Measurements from ENCODE around the gene SH3RF3.

SH3RF3 gene

DNA sequence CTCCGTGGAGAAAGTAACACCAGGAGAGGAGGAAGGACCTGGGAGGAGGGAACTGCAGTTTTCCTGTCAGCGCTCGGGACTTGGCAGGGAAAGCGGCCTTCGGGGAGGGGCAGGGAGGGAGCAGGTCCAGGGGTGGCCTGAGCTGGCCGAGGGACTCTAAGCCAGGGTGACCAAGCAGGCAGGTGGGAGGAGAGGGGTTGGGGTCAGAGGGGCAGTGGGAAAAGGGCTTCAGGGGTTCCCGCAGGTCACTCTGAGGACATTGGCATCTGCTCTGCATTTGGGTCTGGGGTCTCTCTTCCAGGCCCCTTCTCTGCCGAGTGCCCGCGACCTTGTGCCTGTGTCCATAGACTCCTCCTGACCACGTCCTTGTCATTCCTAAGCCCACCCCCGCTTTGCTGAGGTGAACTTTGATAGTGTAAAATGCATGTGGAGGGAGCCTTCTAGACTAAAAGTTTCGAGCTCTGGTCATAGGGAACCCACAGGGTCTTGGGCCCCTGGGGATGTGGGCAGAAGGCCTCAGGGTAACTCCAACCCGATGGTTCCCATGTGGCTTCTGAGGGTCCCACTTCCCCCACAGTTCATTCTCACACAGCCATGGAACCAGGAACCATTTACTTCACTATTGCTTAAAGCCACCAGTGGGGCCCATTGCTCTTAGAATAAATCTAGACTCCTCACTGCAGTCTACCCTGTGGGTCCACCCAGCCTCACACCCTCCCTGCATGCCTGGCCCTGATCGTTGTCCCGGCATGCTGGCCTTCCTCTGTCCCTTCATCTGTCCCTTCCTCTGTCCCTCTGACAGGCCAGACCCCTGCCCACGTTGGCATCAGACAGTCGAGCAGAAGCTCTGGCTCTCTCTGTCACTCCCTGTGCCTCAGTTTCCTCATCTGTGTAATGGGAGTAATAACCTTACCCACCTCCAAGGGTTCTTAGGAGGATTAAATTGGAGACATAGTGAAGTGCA, 255.6 kb downstream of the SH3RF3 start:
- no peak for DNase-seq

DNA sequence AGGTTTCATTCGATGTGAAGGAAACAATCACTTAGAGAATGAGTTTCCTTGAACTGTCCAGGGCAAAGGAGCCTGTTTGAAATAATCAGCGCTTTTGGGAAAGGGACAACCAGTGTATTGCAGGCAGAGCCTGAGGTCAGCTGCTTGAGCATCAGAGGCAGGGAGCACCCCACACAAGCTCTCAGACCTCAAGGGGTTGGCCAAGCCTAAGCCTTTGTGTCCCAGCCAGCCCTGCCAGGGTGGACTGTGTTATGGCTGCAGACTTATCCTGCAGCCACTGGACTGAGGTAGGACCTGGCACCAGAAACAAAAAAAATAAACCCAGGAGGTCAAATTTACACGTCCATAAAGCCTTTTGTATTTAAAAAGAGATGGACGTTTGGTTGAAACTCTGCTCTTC, 256.5 kb downstream of the SH3RF3 start:
- no peak for DNase-seq

GRCh38 chr2:109386004-109386695, 257.1 kb downstream of the SH3RF3 start:
- DNase-seq = no peak

DNA sequence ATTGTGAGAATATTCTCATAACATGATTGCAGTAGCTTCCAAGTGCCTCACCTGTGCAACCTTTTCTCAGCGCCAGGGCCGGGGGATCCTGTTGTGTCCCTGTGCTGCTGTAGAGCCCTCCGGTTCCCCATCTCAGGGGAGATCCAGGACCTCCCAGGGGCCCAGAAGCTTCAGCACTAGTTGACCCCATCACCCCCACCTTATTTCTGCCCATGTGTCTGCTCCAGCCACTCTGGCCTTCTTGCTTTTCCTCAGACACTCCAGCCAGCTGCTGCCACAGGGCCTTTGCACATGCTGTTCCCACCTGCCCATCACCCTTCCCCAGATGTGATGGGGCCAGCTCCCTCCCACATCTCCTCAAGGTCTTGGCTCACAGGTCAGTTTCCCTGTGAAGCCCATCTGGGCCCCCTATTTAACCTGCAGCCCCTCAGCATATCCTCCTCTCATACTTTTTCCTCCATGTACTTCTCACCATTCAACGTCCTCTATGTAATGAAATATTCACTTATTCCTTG, 258.3 kb downstream of the SH3RF3 start:
- no peak for DNase-seq

DNA sequence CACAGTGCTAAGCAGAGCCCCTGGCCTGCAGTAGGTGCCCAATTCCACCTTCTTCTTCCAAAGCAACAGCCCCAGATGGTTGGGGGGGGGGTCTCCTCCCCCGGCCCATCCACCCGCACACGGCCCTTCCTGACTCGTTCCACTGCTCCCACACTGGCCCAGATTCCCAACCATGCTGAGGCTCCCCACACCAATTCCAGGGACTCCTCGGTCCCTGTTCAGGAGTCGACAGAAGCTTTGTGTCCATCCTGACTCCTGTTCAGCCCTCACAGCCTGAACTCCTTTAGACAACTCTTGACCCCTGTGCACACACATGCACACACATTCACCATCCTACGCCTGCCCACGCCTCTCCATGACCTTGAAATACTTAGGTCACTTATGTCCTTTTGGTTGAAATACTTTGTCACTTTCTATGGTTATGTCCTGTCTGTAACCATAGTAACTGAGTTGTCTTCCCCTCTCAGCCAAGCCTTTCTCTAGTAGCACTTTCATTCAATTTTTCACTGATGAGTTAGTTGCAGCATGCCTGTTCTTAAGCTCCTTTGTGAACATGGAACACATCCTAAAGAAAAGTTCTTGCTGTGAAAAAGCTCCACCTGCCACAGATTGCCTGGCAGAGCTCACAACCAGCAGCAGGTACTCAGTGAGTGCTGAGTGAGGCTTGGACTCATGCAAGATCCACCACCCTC, 258.9 kb downstream of the SH3RF3 start:
- DNase-seq = no peak

DNA sequence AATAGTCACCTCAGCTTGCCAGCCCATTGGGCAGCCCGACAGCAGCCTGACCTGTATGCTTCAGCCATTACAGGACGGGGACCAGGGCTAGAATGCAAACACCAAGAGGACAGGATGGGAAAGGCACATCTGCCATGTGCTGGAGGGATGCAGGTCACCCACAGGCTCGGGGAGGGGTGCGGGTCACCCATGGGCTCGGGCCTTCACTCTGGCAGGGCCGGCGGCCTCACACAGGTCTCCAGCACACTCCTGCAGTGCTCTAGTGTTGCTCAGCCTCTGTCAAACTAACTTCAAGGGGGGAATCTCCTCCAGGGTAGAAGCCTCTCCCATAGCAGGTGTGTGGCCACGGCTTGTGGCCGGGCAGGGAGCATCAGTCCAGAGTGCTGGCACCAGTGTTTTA, 262.2 kb downstream of the SH3RF3 start:
- no peak for DNase-seq

GRCh38 chr2:109392140-109392539, 263.1 kb downstream of the SH3RF3 start:
- no peak for DNase-seq

GRCh38 chr2:109392816-109393661, 264.0 kb downstream of the SH3RF3 start:
- no peak for DNase-seq

DNA sequence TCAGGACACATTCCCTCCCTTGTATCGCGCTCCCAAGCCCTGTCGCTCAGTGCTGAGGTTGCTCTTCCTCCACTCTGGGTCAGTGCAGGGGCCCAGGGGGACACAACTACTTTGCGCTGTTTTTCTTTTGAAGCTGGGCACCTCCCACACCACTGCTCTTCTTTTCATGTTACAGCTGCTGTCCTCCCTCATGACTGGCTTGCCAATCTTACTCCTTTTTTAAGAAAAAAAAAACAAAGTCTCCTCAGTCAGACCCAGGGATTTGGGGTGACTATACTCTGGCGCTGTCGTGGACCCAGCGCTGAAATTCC, 264.6 kb downstream of the SH3RF3 start:
- no peak for DNase-seq

GRCh38 chr2:109395494-109396201, 266.6 kb downstream of the SH3RF3 start:
- DNase-seq = no peak

GRCh38 chr2:109396202-109397180, 267.5 kb downstream of the SH3RF3 start:
- no peak for DNase-seq

DNA sequence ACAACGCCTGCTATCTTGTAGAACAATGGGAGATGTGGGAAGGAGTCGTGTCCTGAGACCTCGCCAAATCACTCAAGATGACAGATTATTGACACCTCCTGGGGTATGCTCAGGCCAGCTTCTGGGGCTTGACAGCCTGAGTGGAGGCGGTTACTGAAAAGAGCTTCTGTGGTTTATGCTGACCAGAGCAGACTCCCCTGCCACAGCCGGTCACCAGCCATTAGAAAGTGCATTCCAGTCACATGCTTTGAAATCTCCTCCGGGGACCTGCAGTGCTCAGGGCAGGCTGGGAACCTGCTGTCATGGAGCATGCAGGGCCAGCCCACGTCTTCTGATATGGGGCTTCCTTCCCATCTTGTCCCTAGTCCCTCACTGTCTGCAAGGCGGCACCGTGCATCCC, 268.9 kb downstream of the SH3RF3 start:
- no peak for DNase-seq

- no peak for DNase-seq
Measured at GRCh38 chr2:109398366-109399015, 269.5 kb downstream of the SH3RF3 start.

GRCh38 chr2:109399066-109399465, 270.1 kb downstream of the SH3RF3 start:
- no peak for DNase-seq

DNA sequence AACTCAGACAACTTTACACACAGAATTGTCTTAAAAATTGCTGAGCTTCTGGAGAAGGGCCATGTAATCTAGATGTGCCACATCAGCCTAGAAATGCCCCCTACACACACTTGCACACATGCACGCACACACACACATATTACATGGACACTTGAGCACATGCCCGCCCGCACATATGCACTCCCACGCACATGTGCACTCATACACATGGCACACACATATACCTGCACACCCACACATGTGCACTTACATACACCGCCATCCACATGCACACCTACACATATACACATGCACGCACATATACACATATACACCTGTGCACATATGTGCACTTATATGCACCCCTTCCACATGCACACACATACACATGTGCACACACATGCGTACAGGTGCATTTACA, 271.1 kb downstream of the SH3RF3 start:
- DNase-seq = no peak

DNA sequence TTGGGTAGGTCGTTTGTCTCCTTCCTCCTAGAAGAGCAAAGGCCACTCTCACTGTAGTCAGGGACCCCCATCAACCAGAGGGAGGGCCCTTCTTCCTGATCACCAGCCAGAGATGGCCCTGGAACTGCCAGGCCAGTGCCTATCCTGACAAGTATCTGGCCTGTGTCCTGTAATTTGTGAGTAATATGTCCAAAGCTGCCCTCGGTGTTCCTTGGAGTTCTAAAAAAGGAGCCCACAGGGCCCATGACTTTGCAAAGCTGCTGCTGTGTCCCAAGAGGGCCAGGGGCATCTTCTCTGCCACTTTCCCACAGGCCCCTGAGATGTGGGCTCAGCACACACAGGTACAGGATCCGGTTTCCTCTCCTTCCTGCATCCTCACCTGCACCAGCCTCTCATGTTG, 272.4 kb downstream of the SH3RF3 start:
- DNase-seq = no peak

DNA sequence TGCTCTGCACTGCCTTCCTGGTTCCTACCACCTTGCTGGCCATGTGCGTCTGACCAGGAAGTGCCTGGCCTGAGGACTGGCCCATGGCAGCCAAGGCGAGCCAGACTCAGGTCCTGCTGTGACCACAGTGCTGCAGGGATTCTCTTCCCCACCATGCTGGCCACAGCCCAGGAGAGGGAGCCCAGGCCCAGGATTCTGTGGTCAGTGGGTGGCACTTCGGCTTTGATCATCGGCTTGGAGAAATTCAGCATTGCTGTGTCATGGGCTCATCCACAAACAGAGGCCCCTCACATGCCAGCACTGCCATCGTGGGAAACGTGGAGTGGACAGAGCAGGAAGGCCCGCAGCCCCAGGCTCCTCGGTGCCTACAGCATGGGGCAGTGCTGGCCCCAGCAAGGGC, 273.2 kb downstream of the SH3RF3 start:
- no peak for DNase-seq

- no peak for DNase-seq
Measured at GRCh38 chr2:109402980-109403840, 274.2 kb downstream of the SH3RF3 start.

- no peak for DNase-seq
Measured at GRCh38 chr2:109403841-109404201, 274.8 kb downstream of the SH3RF3 start.

All from NCI-H1105 (cell line).